K562 (cell line): Measurements from ENCODE around the gene CROT. TPM values are rescaled to one million over a fixed set of nuclear protein-coding genes. Genes with fewer than 3 reads are reported as not detected.

Experiments
- ATAC-seq: fragments of 200-7000 bp; cut with Tn5 transposase; 3 replicates; pipeline ENCODE4 v1.9.1; 2020; ENCODE audit warnings: moderate library complexity
- BruUV-seq: library from RNA; stranded (reverse); fragments of 400-500 nt; replicated peaks from 2 replicates; lab custom pipeline; 2021; lab: Mats Ljungman, UMichigan
- CTCF ChIA-PET: fragments of 300-600 bp; formaldehyde crosslinking; extraction: SDS; loops from one replicate; lab custom pipeline; 2021; ENCODE audit warnings: low intra/inter-chr PET ratio; lab: Yijun Ruan, JAX
- POLR2A ChIA-PET: fragments of 300-600, 350-650 bp; sonication (Branson Sonifier 250); formaldehyde crosslinking; extraction: SDS; loops from one replicate; lab custom pipeline; 2021; ENCODE audit warnings: antibody characterized with exemption, inconsistent platforms; lab: Yijun Ruan, JAX
- DNase-seq, 4 experiments: peaks; one replicate each; pipeline versions ENCODE4 v3.0.0 to v3.0.0-alpha.2; 2011 to 2018; ENCODE audit warnings: low spot score in 3 of 4, mixed read lengths in 3 of 4; ENCODE audit errors: extremely low read depth in 1 of 4
- FAIRE-seq: peaks from 2 replicates; lab custom pipeline; 2011; peaks lifted over from hg19 to GRCh38; lab: Jason Lieb, UNC
- H2AFZ ChIP-seq: 2 replicates; pipeline ENCODE4 v1.6.0; 2011; ENCODE audit warnings: low read depth, low read length, control low read depth, inconsistent platforms
- H3K27ac ChIP-seq: fragments of 200-600 bp; 3 replicates; pipeline ENCODE4 v1.8.0; 2011; ENCODE audit warnings: low read depth, mild to moderate bottlenecking, control low read depth, inconsistent platforms, low read length, moderate library complexity, mixed read lengths; ENCODE audit errors: extremely low read depth
- H3K27me3 ChIP-seq, 2 experiments: fragments of 300-600 bp in 1 of 2; 2 replicates in 1 of 2; 3 replicates in 1 of 2; pipeline versions ENCODE4 v1.6.0 to v1.8.0; 2011; ENCODE audit warnings: inconsistent platforms in 2 of 2, low read length in 2 of 2, mild to moderate bottlenecking in 1 of 2, mixed read lengths in 1 of 2, moderate library complexity in 1 of 2; ENCODE audit not compliant: control insufficient read depth in 2 of 2, insufficient read depth in 2 of 2
- H3K36me3 ChIP-seq: fragments of 300-600 bp; 3 replicates; pipeline ENCODE4 v1.8.0; 2011; ENCODE audit warnings: mild to moderate bottlenecking, low read length, inconsistent platforms; ENCODE audit not compliant: control insufficient read depth, insufficient read depth
- H3K4me1 ChIP-seq, 2 experiments: fragments of 200-600 bp in 1 of 2; replicated peaks in 1 of 2; 2 replicates in 1 of 2; 3 replicates in 1 of 2; pipeline versions ENCODE4 v1.5.1 to v1.8.0; 2011; ENCODE audit warnings: inconsistent platforms in 2 of 2, low read length in 2 of 2, mild to moderate bottlenecking in 1 of 2, mixed read lengths in 1 of 2, moderate library complexity in 1 of 2; ENCODE audit not compliant: control insufficient read depth in 2 of 2, insufficient read depth in 2 of 2
- H3K4me2 ChIP-seq: 2 replicates; pipeline ENCODE4 v1.6.1; 2011; ENCODE audit warnings: low read length, control low read depth, inconsistent platforms, mixed read lengths; ENCODE audit not compliant: insufficient read depth
- H3K4me3 ChIP-seq: fragments of 200-600 bp; sonication (generic), shearing (Covaris generic); 2 replicates; pipeline ENCODE4 v1.5.1; 2016; ENCODE audit warnings: control low read depth, inconsistent platforms
- H3K79me2 ChIP-seq: fragments of 200-600 bp; 3 replicates; pipeline ENCODE4 v1.8.0; 2011; ENCODE audit warnings: low read length, inconsistent platforms; ENCODE audit not compliant: control insufficient read depth, insufficient read depth
- H3K9ac ChIP-seq, 2 experiments: 2 replicates each; pipeline versions ENCODE4 v1.6.0 to v1.6.1; 2011; ENCODE audit warnings: low read depth in 2 of 2, low read length in 2 of 2, control low read depth in 1 of 2, inconsistent platforms in 1 of 2, mild to moderate bottlenecking in 1 of 2, mixed read lengths in 1 of 2; ENCODE audit not compliant: insufficient read depth in 1 of 2
- H3K9me1 ChIP-seq: one replicate; pipeline ENCODE4 v1.6.0; 2011; ENCODE audit warnings: inconsistent platforms, mild to moderate bottlenecking, low read length, moderate library complexity; ENCODE audit not compliant: control insufficient read depth, insufficient read depth
- H3K9me3 ChIP-seq: replicated peaks from 2 replicates; pipeline ENCODE4 v1.5.1; 2011; ENCODE audit warnings: low read depth, low read length, inconsistent platforms; ENCODE audit not compliant: control insufficient read depth, insufficient read depth
- H4K20me1 ChIP-seq: replicated peaks from 2 replicates; pipeline ENCODE4 v1.6.1; 2011; ENCODE audit warnings: low read length, inconsistent platforms, mixed read lengths; ENCODE audit not compliant: control insufficient read depth, insufficient read depth
- DPF2 ChIP-seq: fragments of 450-650 bp; IDR thresholded peaks from 2 replicates; pipeline ENCODE4 v1.6.1; 2016
- HNRNPLL ChIP-seq: fragments of 200-400 bp; formaldehyde crosslinking; IDR thresholded peaks from 2 replicates; pipeline ENCODE4 v1.6.1; 2017; ENCODE audit warnings: low read length, low read depth, mild to moderate bottlenecking; ENCODE audit not compliant: poor library complexity, severe bottlenecking
- JUND ChIP-seq, 2 experiments: IDR thresholded peaks; 2 replicates in 1 of 2; 3 replicates in 1 of 2; pipeline ENCODE4 v1.6.1; 2011; ENCODE audit warnings: borderline replicate concordance in 2 of 2, low read depth in 2 of 2, low read length in 2 of 2, improper control_type of control experiment in 1 of 2, missing biosample characterization in 1 of 2, missing genetic modification characterization in 1 of 2, missing genetic modification reagents in 1 of 2
- KLF1 ChIP-seq: fragments of 450-650 bp; IDR thresholded peaks from 2 replicates; pipeline ENCODE4 v1.6.1; 2016; ENCODE audit warnings: missing genetic modification characterization, missing compliant biosample characterization
- NCOA6 ChIP-seq: fragments of 450-650 bp; IDR thresholded peaks from 2 replicates; pipeline ENCODE4 v1.6.1; 2017; ENCODE audit warnings: mild to moderate bottlenecking
- NFRKB ChIP-seq: fragments of 450-650 bp; IDR thresholded peaks from 2 replicates; pipeline ENCODE4 v1.6.1; 2016; ENCODE audit warnings: low read depth
- SMAD4 ChIP-seq: fragments of 250-450 bp; sonication (Bioruptor Pico); conservative IDR thresholded peaks from 2 replicates; pipeline ENCODE4 v1.8.0; 2021; ENCODE audit warnings: inconsistent platforms, mild to moderate bottlenecking, moderate library complexity
- ZNF184 ChIP-seq: sonication (generic); formaldehyde crosslinking; IDR thresholded peaks from 2 replicates; pipeline ENCODE4 v1.5.0; 2020; ENCODE audit warnings: missing genetic modification reagents
- ZNF318 ChIP-seq, 2 experiments: fragments of 450-650 bp; IDR thresholded peaks; 2 replicates each; pipeline ENCODE4 v1.6.1; 2016; ENCODE audit warnings: mild to moderate bottlenecking in 2 of 2, borderline replicate concordance in 1 of 2, low read depth in 1 of 2, moderate library complexity in 1 of 2
- ZNF561 ChIP-seq: fragments of 450-650 bp; formaldehyde crosslinking; conservative IDR thresholded peaks from 2 replicates; pipeline ENCODE4 v1.4.0; 2020; ENCODE audit warnings: mild to moderate bottlenecking, moderate library complexity
- WGBS: fragments of 100-300 bp; shearing (Covaris generic); methylation state at CpG from one replicate; pipeline ENCODE4 v1.1.6; 2016; ENCODE audit warnings: low coverage, mixed read lengths; ENCODE audit not compliant: insufficient coverage; ENCODE audit errors: missing lambda C conversion rate; 5-methylcytosine and 5-hydroxymethylcytosine counted together
- in situ Hi-C: fragments of 300-500 bp; cut with MboI; formaldehyde crosslinking; loops from 4 replicates; pipeline ENCODE4 v1.15.0; 2018; ENCODE audit warnings: inconsistent platforms, mixed read lengths
- intact Hi-C: fragments of 100-400 bp; cut with micrococcal nuclease; formaldehyde crosslinking; loops from 2 replicates; pipeline ENCODE4 v1.14.2; 2022
- polyA plus RNA-seq, 8 experiments: library from polyadenylated mRNA; depleted of rRNA in 4 of 8; stranded (reverse) in 5 of 8; unstranded in 3 of 8; fragments of >200 nt; fragmentation: Nextera tagmentation in 2 of 8; fragmentation: Illumina TruSeq in 1 of 8; extraction: Ambion mirVana in 2 of 8; extraction: Trizol in 1 of 8; gene quantifications; 2 replicates each; pipeline versions ENCODE4 v1.2.1 to v1.2.3, GENCODE V29; 2011 to 2014; ENCODE audit warnings: inconsistent platforms in 1 of 8, missing spikeins in 1 of 8
- total RNA-seq, 7 experiments: library from RNA; depleted of rRNA in 6 of 7; stranded (reverse); fragments of >200 nt in 6 of 7; fragmentation: Illumina TruSeq in 2 of 7; extraction: Trizol in 2 of 7; gene quantifications; 2 replicates each; pipeline versions ENCODE4 v1.2.1 to v1.2.3, GENCODE V29; 2011 to 2021; ENCODE audit warnings: low replicate concordance in 1 of 7

CROT gene
- total and polyA plus RNA-seq, 9 of the 15 experiments (the other 6 are each of a cell fraction or from before 2014, with no cell fraction given): 2.5 to 8.1 (median 5.1) TPM

- no peak overlapping the region for H3K4me2 ChIP-seq
- TF ChIP-seq HNRNPLL (no peak), DPF2 (no peak), NFRKB (no peak), ZNF561 (CRISPR knock-in tag) (no peak), KLF1 (tag) (no peak), ZNF184 (no peak), ZNF318 (IDR thresholded peaks at IDR 0.05; ENCODE audit: borderline replicate concordance in 1 of 2, low read depth in 1 of 2) (no peak), NCOA6 (no peak), SMAD4 (CRISPR knock-in tag) (no peak), JUND (IDR thresholded peaks at IDR 0.05; ENCODE audit: borderline replicate concordance, low read depth, low read length) (no peak), JUND (tag; IDR thresholded peaks at IDR 0.05; ENCODE audit: borderline replicate concordance, low read depth, low read length) (no peak)
- FAIRE-seq (no peak), DNase-seq (no peak), ATAC-seq (no peak)
- no peaks in the 10 kb centered on the region for H3K9me1 ChIP-seq
- H3K27ac ChIP-seq: no peak overlapping the region
- H2AFZ ChIP-seq: no peak overlapping the region
- no peak overlapping the region for H3K4me3 ChIP-seq
- H3K27me3 ChIP-seq: no peaks in the 10 kb centered on the region
- no peaks in the 10 kb centered on the region for H3K36me3 ChIP-seq
- ChIA-PET POLR2A (interaction anchor here (0.7 kb wide), 1 partner anchor 817 kb away, joined by 4 read pairs; no protein-coding TSS in a partner anchor), CTCF (no interaction called here)
- WGBS: 5% methylated on average over 2 of the region's 2 CpGs
- H3K9ac ChIP-seq: no peak overlapping the region
- in situ Hi-C loops: no loop called here
- no TSS peak for BruUV-seq
- no peaks in the 10 kb centered on the region for H4K20me1 ChIP-seq
- H3K4me1 ChIP-seq: peaks cover 0 to under 1% of the 10 kb centered on the region in 2 experiments; a peak in 2 of 5 replicates
- H3K79me2 ChIP-seq: no peaks in the 10 kb centered on the region
- H3K9me3 ChIP-seq: peaks cover 27% of the 10 kb centered on the region
- intact Hi-C loops: no loop called here
Measured at GRCh38 chr7:87325576-87326370, 19.7 kb upstream of the CROT start.
